ENCODE results near the gene STEEP1. TPM values are rescaled to one million over a fixed set of nuclear protein-coding genes. Genes with fewer than 3 reads are reported as not detected.

The STEEP1 gene
- total and polyA plus RNA-seq, 2 donors (not counting 3 experiments of a cell fraction or from before 2014, with no cell fraction given) = 12.1 to 23.1 TPM

GRCh38 chrX:119583431-119584059 is 18.3 kb upstream of the STEEP1 start:
- DNase-seq (ENCODE audit: low read depth, low spot score) = no peak
- Histone ChIP-seq H3K36me3 (ENCODE audit: control insufficient read depth in 2 of 2, extremely low read depth in 1 of 2, insufficient read depth in 2 of 2, low read length in 2 of 2) (no peaks in the 10 kb centered on the region), H2AFZ (ENCODE audit: low read depth, low read length) (no peak overlapping the region), H3K9ac (replicated peaks; ENCODE audit: extremely low read depth, insufficient read depth, low read length) (no peak overlapping the region), H4K20me1 (replicated peaks; ENCODE audit: control insufficient read depth, extremely low read depth, insufficient read depth, low read length) (no peaks in the 10 kb centered on the region), H3K9me1 (replicated peaks; ENCODE audit: control insufficient read depth, extremely low read depth, insufficient read depth, low read length) (no peaks in the 10 kb centered on the region), H3K9me3 (replicated peaks; ENCODE audit: control insufficient read depth, insufficient read depth, low read length) (no peaks in the 10 kb centered on the region), H3K4me1 (ENCODE audit: control insufficient read depth, extremely low read depth, insufficient read depth, low read length) (no peaks in the 10 kb centered on the region), H3K4me3 (replicated peaks in 1 of 3; ENCODE audit: insufficient read depth in 1 of 3, low read depth in 1 of 3, low read length in 3 of 3) (no peak overlapping the region), H3K4me2 (ENCODE audit: insufficient read depth, low read length) (no peak overlapping the region), H3K27me3 (ENCODE audit: control insufficient read depth in 2 of 2, insufficient read depth in 2 of 2, low read length in 2 of 2) (no peaks in the 10 kb centered on the region), H3K79me2 (ENCODE audit: control insufficient read depth, insufficient read depth, low read length) (no peaks in the 10 kb centered on the region), H3K27ac (ENCODE audit: insufficient read depth, low read depth, low read length) (no peak overlapping the region)
- FAIRE-seq = no peak
- dilution Hi-C loops (cut with MboI; ENCODE audit: extremely low pct_ligation_motif_present, low sequenced_read_pairs) (no loop called here), intact Hi-C loops (cut with micrococcal nuclease) (no loop called here)
- BruUV-seq (replicated peaks) = TSS peak; percentile 16
- CTCF ChIA-PET = interaction anchor here (0.7 to 1.4 kb wide), 2 partner anchors 67 to 118 kb away, joined by 3 to 4 read pairs; no protein-coding TSS in a partner anchor
- no peak for TF ChIP-seq MAX (IDR thresholded peaks at IDR 0.05; ENCODE audit: insufficient read depth, insufficient read length)
- TF ChIP-seq POLR2A (IDR thresholded peaks at IDR 0.05; ENCODE audit: low read depth, low read length) = no peak
- TF ChIP-seq MYC (IDR thresholded peaks at IDR 0.05; ENCODE audit: low read depth, low read length) = no peak
- TF ChIP-seq EZH2 (IDR thresholded peaks at IDR 0.05; ENCODE audit: borderline replicate concordance, low read depth, low read length, severe bottlenecking) = no peak
- TF ChIP-seq GATA2 (IDR thresholded peaks at IDR 0.05; ENCODE audit: insufficient read depth, insufficient read length, low read depth, low read length) = no peak
- no peak for TF ChIP-seq JUN (IDR thresholded peaks at IDR 0.05; ENCODE audit: borderline replicate concordance, insufficient read depth, insufficient read length, low read depth)
- no peak for TF ChIP-seq CTCF (IDR thresholded peaks at IDR 0.05; ENCODE audit: extremely low read depth in 1 of 2, insufficient read depth in 1 of 2, low read depth in 1 of 2, low read length in 2 of 2)
- no peak for TF ChIP-seq FOS (IDR thresholded peaks at IDR 0.05; ENCODE audit: borderline replicate concordance, insufficient read depth, low read length)
- TF ChIP-seq POLR2AphosphoS5 (IDR thresholded peaks at IDR 0.05; ENCODE audit: insufficient read depth, low read depth, low read length) = no peak
- POLR2A ChIA-PET = interaction anchor here (0.6 kb wide), 1 partner anchor 21 kb away, joined by 3 read pairs; no protein-coding TSS in a partner anchor

All from endothelial cell of umbilical vein (primary cell).